K562 (cell line): Measurements from ENCODE around the gene ZMIZ1. TPM values are rescaled to one million over a fixed set of nuclear protein-coding genes. Genes with fewer than 3 reads are reported as not detected.

Experiments used
- ATF3 ChIP-seq, 2 experiments: fragments of 450-650 bp in 1 of 2; sonication (generic) in 1 of 2; formaldehyde crosslinking in 1 of 2; IDR thresholded peaks in 1 of 2; conservative IDR thresholded peaks in 1 of 2; 2 replicates each; pipeline versions ENCODE4 v1.6.1 to v1.8.1; 2016 to 2023; ENCODE audit warnings: mild to moderate bottlenecking in 2 of 2, moderate library complexity in 2 of 2, inconsistent platforms in 1 of 2, missing genetic modification reagents in 1 of 2
- CTBP1 ChIP-seq: fragments of 450-650 bp; IDR thresholded peaks from 2 replicates; pipeline ENCODE4 v1.6.1; 2016; ENCODE audit warnings: borderline replicate concordance
- EGR1 ChIP-seq: fragments of 450-650 bp; conservative IDR thresholded peaks from 2 replicates; pipeline ENCODE4 v1.6.1; 2017; ENCODE audit warnings: mild to moderate bottlenecking
- FUS ChIP-seq: fragments of 200-400 bp; formaldehyde crosslinking; optimal IDR thresholded peaks from 2 replicates; pipeline ENCODE3; 2017; ENCODE audit warnings: low read depth, low read length
- HLTF ChIP-seq: fragments of 450-650 bp; IDR thresholded peaks from 2 replicates; pipeline ENCODE4 v1.6.1; 2016
- KLF13 ChIP-seq: fragments of 450-650 bp; IDR thresholded peaks from 2 replicates; pipeline ENCODE4 v1.6.1; 2016; ENCODE audit warnings: missing genetic modification characterization, low read depth, mild to moderate bottlenecking, missing compliant biosample characterization, moderate library complexity, borderline replicate concordance
- MEIS2 ChIP-seq: fragments of 450-650 bp; IDR thresholded peaks from 2 replicates; pipeline ENCODE4 v1.6.1; 2014; ENCODE audit warnings: mild to moderate bottlenecking; ENCODE audit not compliant: partially characterized antibody
- MTA2 ChIP-seq: fragments of 450-650 bp; IDR thresholded peaks from 2 replicates; pipeline ENCODE4 v1.6.1; 2016; ENCODE audit warnings: low read depth
- NUFIP1 ChIP-seq: fragments of 450-650 bp; IDR thresholded peaks from 2 replicates; pipeline ENCODE4 v1.6.1; 2018; ENCODE audit not compliant: partially characterized antibody
- POLR2AphosphoS2 ChIP-seq: IDR thresholded peaks from 2 replicates; pipeline ENCODE4 v1.6.1; 2012; ENCODE audit warnings: low read length, improper control_type of control experiment
- SMARCA5 ChIP-seq: fragments of 450-650 bp; IDR thresholded peaks from 2 replicates; pipeline ENCODE4 v1.6.1; 2016
- SRSF1 ChIP-seq: fragments of 200-400 bp; formaldehyde crosslinking; IDR thresholded peaks from 2 replicates; pipeline ENCODE4 v1.6.1; 2017; ENCODE audit warnings: mild to moderate bottlenecking, low read depth, low read length, moderate library complexity
- ZNF143 ChIP-seq: sonication (generic); formaldehyde crosslinking; IDR thresholded peaks from 2 replicates; pipeline ENCODE4 v1.9.0; 2022; ENCODE audit warnings: mild to moderate bottlenecking, missing genetic modification reagents
- ZNF197 ChIP-seq: fragments of 200-800 bp; sonication (Bioruptor generic); IDR thresholded peaks from 2 replicates; pipeline ENCODE4 v1.6.1; 2016; ENCODE audit warnings: low read depth, missing genetic modification characterization, missing compliant biosample characterization
- ZNF212 ChIP-seq: fragments of 450-650 bp; formaldehyde crosslinking; IDR thresholded peaks from 2 replicates; pipeline ENCODE4 v1.4.0; 2020; ENCODE audit warnings: mild to moderate bottlenecking
- ZNF436 ChIP-seq: fragments of 250-450, 450-650 bp; sonication (Bioruptor Pico); formaldehyde crosslinking; IDR thresholded peaks from 2 replicates; pipeline ENCODE4 v1.7.0; 2020; ENCODE audit warnings: mild to moderate bottlenecking
- ZNF518B ChIP-seq: fragments of 250-450 bp; sonication (Bioruptor Pico); IDR thresholded peaks from 2 replicates; pipeline ENCODE4 v1.5.0; 2021; ENCODE audit warnings: mild to moderate bottlenecking, moderate library complexity
- ZNF592 ChIP-seq: fragments of 450-650 bp; IDR thresholded peaks from 2 replicates; pipeline ENCODE4 v1.6.1; 2017; ENCODE audit warnings: antibody characterized with exemption, mild to moderate bottlenecking
- ZNF79 ChIP-seq: fragments of 250-450 bp; sonication (Bioruptor Pico); IDR thresholded peaks from 2 replicates; pipeline ENCODE4 v1.4.0; 2020; ENCODE audit warnings: low read depth, mild to moderate bottlenecking, moderate library complexity
- polyA plus RNA-seq, 8 experiments: library from polyadenylated mRNA; depleted of rRNA in 4 of 8; stranded (reverse) in 5 of 8; unstranded in 3 of 8; fragments of >200 nt; fragmentation: Nextera tagmentation in 2 of 8; fragmentation: Illumina TruSeq in 1 of 8; extraction: Ambion mirVana in 2 of 8; extraction: Trizol in 1 of 8; gene quantifications; 2 replicates each; pipeline versions ENCODE4 v1.2.1 to v1.2.3, GENCODE V29; 2011 to 2014; ENCODE audit warnings: inconsistent platforms in 1 of 8, missing spikeins in 1 of 8
- total RNA-seq, 7 experiments: library from RNA; depleted of rRNA in 6 of 7; stranded (reverse); fragments of >200 nt in 6 of 7; fragmentation: Illumina TruSeq in 2 of 7; extraction: Trizol in 2 of 7; gene quantifications; 2 replicates each; pipeline versions ENCODE4 v1.2.1 to v1.2.3, GENCODE V29; 2011 to 2021; ENCODE audit warnings: low replicate concordance in 1 of 7

The ZMIZ1 gene
- total and polyA plus RNA-seq, 9 of the 15 experiments (the other 6 are each of a cell fraction or from before 2014, with no cell fraction given): 1.0 to 37.3 (median 4.3) TPM

- no peak for TF ChIP-seq ZNF79 (CRISPR knock-in tag)
- 0 out of 2 replicates have a peak, but pooled peaks have one; percentile 15 for TF ChIP-seq CTBP1
- no peak for TF ChIP-seq SRSF1
- no peak for TF ChIP-seq POLR2AphosphoS2
- no peak for TF ChIP-seq MEIS2
- no peak for TF ChIP-seq ZNF197 (CRISPR knock-in tag)
- peak; percentile 85 for TF ChIP-seq ATF3 (IDR thresholded peaks at IDR 0.05)
- TF ChIP-seq ATF3 (CRISPR knock-in tag; conservative IDR thresholded peaks at IDR 0.05): no peak
- TF ChIP-seq KLF13 (tag): no peak
- no peak for TF ChIP-seq FUS
- TF ChIP-seq EGR1: no peak
- TF ChIP-seq SMARCA5: no peak
- TF ChIP-seq ZNF436: no peak
- TF ChIP-seq ZNF518B (CRISPR knock-in tag): no peak
- no peak for TF ChIP-seq MTA2
- no peak for TF ChIP-seq HLTF
- TF ChIP-seq ZNF592: no peak
- TF ChIP-seq NUFIP1: no peak
- no peak for TF ChIP-seq ZNF143 (CRISPR knock-in tag)
- TF ChIP-seq ZNF212 (CRISPR knock-in tag): no peak
Measured at GRCh38 chr10:79298403-79299244, 229.9 kb downstream of the ZMIZ1 start (continued).
